ENCODE results near the gene TRIM16.
"Not testable (repeated sequence)": the region's sequence is repeated elsewhere in the genome, so short reads cannot be mapped to it uniquely, and the experiment has no call there.

GRCh38 chr17:15630930-15631453 lies 53.1 kb downstream of the TRIM16 start:
- not testable (repeated sequence) for TF ChIP-seq POLR2AphosphoS5 (IDR thresholded peaks at IDR 0.05; ENCODE audit: insufficient read depth in 1 of 2, low read depth in 1 of 2); POLR2A (IDR thresholded peaks at IDR 0.05); CTCF (IDR thresholded peaks at IDR 0.05)

All from vagina (tissue), 2 donors.